ENCODE measurements around the gene STIM2.
"Not testable (repeated sequence)": the region's sequence is repeated elsewhere in the genome, so short reads cannot be mapped to it uniquely, and the experiment has no call there.

Gene STIM2

GRCh38 chr4:27027428-27027827, 166.8 kb downstream of the STIM2 start:
- Mint-ChIP-seq H3K4me1 (peaks cover 17% of the 10 kb centered on the region), H3K36me3 (ENCODE audit: low read depth) (peaks cover 4% of the 10 kb centered on the region), H3K27me3 (ENCODE audit: low read depth) (no peaks in the 10 kb centered on the region), H3K9me3 (no peaks in the 10 kb centered on the region), H3K4me3 (no peak overlapping the region), H3K27ac (no peak overlapping the region)
- TF ChIP-seq CTCF (IDR thresholded peaks at IDR 0.05; ENCODE audit: unreplicated experiment in 3 of 3), result no peak

- not testable (repeated sequence) for H3K36me3 Mint-ChIP-seq (ENCODE audit: low read depth); H3K27me3 Mint-ChIP-seq (ENCODE audit: low read depth); H3K27ac Mint-ChIP-seq; H3K4me3 Mint-ChIP-seq; H3K4me1 Mint-ChIP-seq
- H3K9me3 Mint-ChIP-seq, result peaks cover 13% of the 10 kb centered on the region
Measured at GRCh38 chr4:27035127-27035526, 174.5 kb downstream of the STIM2 start.

- peaks cover 19% of the 10 kb centered on the region for H3K9me3 Mint-ChIP-seq
- H3K27ac Mint-ChIP-seq, result no peak overlapping the region
- peaks cover 3% of the 10 kb centered on the region for H3K27me3 Mint-ChIP-seq (ENCODE audit: low read depth)
- no peak for TF ChIP-seq CTCF (IDR thresholded peaks at IDR 0.05; ENCODE audit: unreplicated experiment in 3 of 3)
- no peak overlapping the region for H3K4me3 Mint-ChIP-seq
- no peaks in the 10 kb centered on the region for H3K4me1 Mint-ChIP-seq
- H3K36me3 Mint-ChIP-seq (ENCODE audit: low read depth), result no peaks in the 10 kb centered on the region
Measured at GRCh38 chr4:27040356-27040755, 179.7 kb downstream of the STIM2 start.

GRCh38 chr4:27042411-27042810, 181.8 kb downstream of the STIM2 start:
- no peaks in the 10 kb centered on the region for H3K4me1 Mint-ChIP-seq
- no peak overlapping the region for H3K27ac Mint-ChIP-seq
- H3K9me3 Mint-ChIP-seq, result peaks cover 6% of the 10 kb centered on the region
- TF ChIP-seq CTCF (IDR thresholded peaks at IDR 0.05; ENCODE audit: unreplicated experiment in 3 of 3), result no peak
- no peaks in the 10 kb centered on the region for H3K36me3 Mint-ChIP-seq (ENCODE audit: low read depth)
- no peak overlapping the region for H3K4me3 Mint-ChIP-seq
- peaks cover 14% of the 10 kb centered on the region for H3K27me3 Mint-ChIP-seq (ENCODE audit: low read depth)

GRCh38 chr4:27043200-27043599, 182.6 kb downstream of the STIM2 start:
- Mint-ChIP-seq H3K27ac (no peak overlapping the region), H3K4me1 (no peaks in the 10 kb centered on the region), H3K9me3 (peaks cover 6% of the 10 kb centered on the region), H3K27me3 (ENCODE audit: low read depth) (peaks cover 18% of the 10 kb centered on the region), H3K4me3 (no peak overlapping the region), H3K36me3 (ENCODE audit: low read depth) (no peaks in the 10 kb centered on the region)
- no peak for TF ChIP-seq CTCF (IDR thresholded peaks at IDR 0.05; ENCODE audit: unreplicated experiment in 3 of 3)

GRCh38 chr4:27046851-27047250, 186.2 kb downstream of the STIM2 start:
- Mint-ChIP-seq H3K4me3 (no peak overlapping the region), H3K9me3 (peaks cover 2% of the 10 kb centered on the region), H3K27me3 (ENCODE audit: low read depth) (peaks cover 38% of the 10 kb centered on the region), H3K4me1 (no peaks in the 10 kb centered on the region), H3K36me3 (ENCODE audit: low read depth) (no peaks in the 10 kb centered on the region), H3K27ac (no peak overlapping the region)
- TF ChIP-seq CTCF (IDR thresholded peaks at IDR 0.05; ENCODE audit: unreplicated experiment in 3 of 3), result no peak
